Activated CD4-positive, alpha-beta T cell treated with anti-CD3 and anti-CD28 coated beads, Interleukin-2, amount 50 U/mL, for 24 hours (primary cell): ENCODE results near the gene SESTD1.
"Not testable (repeated sequence)": the region's sequence is repeated elsewhere in the genome, so short reads cannot be mapped to it uniquely, and the experiment has no call there.

Source experiments
- DNase-seq, 2 donors: peaks; one replicate each; pipeline ENCODE4 v3.0.0-alpha.2; 2020; ENCODE audit warnings: low read depth in 1 of 2, low spot score in 1 of 2

Gene SESTD1

DNA sequence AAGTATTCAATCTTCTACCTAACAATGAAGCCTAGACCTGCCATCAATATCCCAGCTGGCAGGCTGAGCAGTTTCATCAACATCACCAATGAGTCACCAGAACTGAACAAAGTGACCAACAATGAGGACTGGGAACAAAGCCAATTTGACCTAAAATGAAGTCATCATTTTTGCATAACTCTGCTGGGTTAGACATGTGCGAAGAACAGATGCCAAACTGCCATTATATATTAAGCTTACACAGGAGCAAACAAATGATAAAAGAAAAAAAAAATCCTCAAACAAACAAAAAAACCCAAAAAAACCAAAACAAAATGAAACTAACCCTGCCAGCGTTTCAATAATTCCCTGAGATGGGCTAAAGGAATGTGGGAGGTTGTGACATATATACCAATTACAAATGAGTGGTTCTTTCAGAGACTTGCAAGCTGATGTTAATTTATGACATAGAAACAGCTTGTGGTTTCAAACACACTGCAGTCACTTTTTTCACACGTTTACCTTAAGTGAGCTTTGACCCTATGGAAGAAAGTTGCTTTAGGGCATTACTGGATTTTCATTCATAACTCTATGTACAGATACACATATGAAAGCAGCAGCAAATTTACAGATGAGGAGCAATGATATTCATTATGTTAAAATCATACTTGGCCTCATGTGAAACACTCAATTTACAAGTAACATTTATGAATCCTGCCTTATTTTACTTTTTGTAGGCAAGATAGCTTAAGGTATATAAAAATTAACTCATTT, 157.8 kb downstream of the SESTD1 start:
- no peak for DNase-seq

DNA sequence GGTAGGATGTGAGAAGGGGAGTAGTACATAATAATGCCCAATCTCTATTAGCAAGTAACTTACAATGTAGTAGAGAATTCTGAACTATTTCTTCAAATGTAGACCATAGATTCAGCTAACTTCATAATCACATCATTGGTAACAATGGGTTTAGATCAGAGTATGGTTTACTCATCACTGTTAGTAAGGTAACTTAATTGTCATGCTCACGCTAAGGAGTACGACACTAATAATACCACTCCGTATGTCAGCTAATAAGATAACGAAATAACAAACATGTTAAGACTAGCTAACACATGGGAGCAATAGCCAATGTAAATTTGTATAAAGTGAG, 158.3 kb downstream of the SESTD1 start:
- no peak for DNase-seq

DNA sequence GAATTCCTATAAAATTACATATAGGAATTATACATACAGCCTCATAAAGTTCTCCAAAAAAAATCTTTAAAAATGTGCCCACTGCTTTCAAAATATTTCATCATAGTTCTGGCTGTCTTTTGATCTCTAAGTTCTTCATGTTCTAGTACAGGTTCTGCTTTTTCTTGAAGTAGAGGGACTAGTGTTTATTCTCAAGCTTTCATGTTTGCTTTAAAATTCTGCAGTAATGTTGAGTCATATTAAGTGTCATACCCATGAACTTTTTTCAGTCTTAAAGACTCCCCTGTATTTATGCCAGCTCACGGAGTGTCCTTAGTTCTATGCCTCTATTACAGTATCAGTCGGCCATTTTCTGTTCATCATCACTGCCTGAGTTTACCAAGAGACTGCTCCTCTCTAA, 159.9 kb downstream of the SESTD1 start:
- no peak for DNase-seq

DNA sequence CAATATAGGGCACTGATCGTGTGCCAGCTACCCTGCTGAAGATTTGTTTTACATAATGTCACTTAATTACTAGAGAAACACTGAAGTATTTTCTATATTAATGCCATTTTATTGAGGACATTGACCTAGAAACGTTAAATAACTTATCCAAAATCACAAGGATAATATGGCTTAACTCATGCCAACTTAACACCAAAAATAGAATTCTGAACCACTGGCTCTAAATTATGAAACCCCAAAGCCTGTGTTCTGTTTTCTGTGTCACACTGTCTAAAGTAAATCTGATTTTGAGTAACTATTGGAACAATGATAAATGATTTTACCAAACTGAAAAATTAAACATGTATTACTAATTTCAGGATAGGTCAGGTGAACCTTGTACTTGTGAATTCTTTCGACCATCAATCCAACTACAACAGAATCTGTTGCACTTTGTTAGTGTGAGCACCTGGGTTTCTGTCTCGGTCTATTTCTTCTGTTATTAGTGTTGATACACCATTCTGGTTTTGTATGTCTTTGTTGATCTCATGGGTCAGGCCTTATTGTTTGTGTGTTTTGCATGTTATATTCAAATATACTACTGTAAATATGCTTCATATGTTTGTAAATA, 166.4 kb downstream of the SESTD1 start:
- DNase-seq = no peak

DNA sequence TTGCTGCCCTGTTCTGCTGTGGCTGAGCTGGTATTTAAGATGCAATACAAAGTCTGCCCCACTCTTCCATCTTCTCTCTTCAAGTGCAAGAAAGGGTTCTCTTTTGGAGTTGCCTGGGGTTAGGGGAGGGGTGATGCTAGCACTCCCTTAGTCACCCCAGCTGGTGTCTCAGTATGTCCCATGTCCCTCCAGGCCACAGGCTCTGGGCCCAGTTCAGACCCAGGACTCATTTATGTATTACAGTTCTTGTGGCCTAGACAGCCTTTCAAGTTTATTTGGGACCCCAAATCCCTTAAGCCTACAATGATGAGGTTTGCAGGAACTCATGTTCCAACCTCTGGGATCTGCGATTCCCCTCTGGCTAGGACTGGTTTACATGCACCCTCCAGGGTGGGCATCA, 167.5 kb downstream of the SESTD1 start:
- no peak for DNase-seq

DNA sequence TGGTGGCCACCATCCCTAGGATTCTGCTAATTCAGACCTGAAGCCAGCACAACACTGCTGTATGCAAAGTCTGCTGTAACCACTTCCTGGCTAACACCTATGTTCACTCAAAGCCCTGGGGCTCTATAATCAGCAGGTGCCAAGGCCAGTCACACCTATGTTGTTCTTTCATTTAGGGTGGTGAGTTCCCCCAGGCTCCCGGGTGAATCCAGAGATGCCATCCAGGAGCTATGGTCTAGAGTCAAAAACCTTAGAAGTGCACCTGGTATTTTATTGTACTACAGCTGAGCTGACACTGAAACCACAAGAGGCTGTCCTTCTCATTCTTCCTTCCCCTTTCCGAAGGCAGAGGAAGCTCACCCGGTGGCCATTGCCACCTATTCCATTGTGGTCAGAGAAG, 168.5 kb downstream of the SESTD1 start:
- no peak for DNase-seq

DNA sequence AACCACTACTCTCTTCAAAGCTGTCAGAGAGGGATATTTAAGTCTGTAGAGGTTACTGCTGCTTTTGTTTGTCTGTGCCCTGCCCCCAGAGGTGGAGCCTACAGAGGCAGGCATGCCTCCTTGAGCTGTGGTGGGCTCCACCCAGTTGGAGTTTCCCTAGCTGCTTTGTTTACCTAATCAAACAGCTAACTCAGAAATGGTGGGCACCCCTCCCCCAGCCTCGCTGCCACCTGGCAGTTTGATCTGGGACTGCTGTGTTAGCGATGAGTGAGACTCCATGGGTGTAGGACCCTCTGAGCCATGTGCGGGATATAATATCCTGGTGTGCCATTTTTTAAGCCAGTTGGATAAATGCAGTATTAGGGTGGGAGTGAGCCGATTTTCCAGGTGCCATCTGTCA, 171.7 kb downstream of the SESTD1 start:
- not testable (repeated sequence) for DNase-seq

DNA sequence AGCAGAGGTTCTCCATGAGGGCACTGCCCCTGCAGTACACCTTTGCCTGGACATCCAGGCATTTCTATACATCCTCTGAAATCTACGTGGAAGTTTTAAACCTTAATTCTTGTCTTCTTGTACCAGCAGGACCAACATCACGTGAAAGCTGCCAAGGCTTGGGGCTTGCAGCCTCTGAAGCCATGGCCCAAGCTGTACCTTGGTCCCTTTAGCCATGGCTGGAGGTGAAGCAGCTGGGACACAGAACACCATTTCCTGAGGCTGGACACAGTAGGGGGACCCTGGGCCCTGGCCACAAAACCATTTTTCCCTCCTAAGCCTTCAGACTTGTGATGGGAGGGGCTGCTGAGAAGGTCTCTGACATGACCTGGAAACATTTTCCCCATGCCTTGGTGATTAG, 181.9 kb downstream of the SESTD1 start:
- DNase-seq = no peak

DNA sequence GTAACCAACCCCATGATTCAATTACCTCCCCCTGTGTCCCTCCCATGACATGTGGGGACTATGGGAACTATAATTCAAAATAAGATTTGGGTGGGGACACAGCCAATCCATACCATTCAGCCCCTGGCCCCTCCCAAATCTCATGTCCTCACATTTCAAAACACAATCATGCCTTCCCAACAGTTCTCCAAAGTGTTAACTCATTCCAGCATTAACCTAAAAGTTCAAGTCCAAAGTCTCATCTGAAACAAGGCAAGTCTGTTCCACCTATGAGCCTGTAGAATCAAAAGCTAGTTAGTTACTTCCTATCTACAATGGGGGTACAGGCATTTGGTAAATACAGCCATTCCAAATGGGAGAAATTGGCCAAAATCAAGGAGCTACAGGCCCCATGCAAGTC, 182.7 kb downstream of the SESTD1 start:
- DNase-seq = no peak

DNA sequence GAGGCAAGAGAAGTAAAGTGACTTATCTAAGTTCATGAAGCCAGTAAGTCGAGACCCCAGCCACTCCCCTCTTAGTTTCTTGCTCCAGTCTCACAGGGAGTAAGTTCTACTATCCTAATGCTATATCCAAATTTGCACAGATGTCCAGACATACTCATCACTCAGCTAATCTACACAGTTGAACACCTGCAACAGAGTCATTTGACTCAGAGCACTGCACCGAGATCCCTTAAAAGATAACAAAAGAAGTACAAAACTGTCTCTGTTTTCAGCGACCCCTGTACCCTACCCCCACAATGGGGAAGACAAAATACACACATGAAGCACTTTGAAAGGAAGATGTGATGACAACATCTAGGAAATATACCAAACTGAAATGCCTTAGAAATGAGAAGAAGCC, 192.1 kb downstream of the SESTD1 start:
- no peak for DNase-seq

DNA sequence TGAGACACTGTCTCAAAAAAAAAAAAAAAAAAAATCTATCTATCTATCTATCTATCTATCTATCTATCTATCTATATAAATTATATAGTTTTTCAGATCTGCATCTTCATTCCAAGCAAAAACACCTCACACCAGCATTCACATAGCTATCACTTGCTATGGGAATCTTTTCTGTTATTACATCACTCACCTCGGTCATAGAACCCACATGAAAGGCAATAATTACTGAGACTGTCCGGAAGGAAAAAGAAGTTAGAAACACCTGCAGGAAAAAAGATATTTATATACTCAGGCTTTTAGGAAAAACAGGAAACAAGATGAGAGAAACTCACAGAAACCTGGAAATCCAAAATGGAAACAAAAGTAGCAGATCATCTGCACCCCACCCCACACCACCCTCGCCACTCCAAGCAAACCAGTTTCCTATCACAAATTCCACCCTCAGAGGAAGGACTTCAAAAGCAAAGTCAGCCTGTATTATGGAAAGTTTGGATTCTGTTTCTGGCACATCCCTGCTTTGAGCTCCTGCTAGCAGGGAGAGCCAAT, 192.7 kb downstream of the SESTD1 start:
- no peak for DNase-seq

DNA sequence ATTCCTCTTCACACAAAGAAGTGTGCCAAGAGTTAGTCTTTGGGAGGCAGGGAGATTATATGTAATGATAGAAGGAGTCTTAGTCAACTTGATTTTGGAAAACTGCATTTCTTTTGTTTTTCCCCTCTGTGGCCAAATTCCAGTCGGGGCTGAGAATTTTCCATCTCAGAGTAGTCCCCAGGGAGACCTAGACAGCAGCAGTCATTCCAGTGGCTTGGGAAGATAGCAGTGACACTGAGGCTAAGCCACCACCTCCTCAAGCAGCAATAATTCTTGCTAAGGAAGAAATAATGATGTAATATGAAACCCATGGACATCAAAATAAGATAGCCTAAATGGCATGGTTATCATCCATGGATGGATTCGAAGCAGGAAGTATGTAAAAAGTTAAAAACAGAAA, 193.7 kb downstream of the SESTD1 start:
- no peak for DNase-seq

DNA sequence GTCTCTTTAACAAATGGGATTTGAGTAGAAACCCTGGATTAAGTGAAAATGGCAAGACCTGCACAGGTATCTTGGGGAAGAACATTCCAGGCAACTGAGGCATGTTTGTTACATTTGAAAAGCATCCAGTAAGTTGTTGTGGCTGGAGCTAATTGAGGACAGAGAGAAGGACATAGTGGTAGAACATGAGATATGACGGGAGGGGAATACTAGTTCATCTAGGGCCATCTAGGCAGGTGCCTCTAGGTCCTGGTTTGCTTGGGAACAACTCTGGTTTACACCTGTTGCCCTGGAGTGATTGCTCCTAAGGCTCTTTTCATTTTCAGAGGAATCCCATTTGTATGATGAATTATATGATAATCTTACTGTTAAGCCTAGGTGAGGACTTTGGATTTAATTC, 194.9 kb downstream of the SESTD1 start:
- DNase-seq = no peak

DNA sequence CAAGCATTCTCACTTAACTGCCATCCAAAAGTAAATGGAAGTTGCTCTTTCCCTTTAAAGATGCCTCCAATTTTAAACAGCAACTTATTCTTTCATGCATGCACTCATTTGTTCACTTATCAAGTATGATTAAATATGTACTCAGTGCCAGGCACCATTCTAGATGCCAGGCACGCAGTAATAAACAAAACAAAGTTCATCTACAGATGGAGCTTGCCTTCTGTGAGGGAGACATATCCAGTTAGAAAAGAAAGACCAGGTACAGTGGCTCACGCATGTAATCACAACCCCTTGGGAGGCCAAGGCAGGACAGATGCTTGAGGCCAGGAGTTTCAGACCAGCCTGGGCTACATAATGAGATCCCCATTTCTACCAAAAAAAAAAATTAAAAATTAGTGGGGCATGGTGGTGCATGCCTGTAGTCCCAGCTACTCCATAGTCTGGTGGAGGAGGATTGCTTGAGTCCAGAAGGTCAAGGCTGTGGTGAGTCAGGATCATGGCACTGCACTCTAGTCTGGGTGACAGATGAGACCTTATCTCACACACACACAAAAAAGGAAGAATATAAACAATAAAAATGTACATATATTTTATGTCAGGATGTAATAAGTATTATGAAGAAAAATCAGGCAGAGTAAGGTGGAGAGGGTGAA, 195.5 kb downstream of the SESTD1 start:
- no peak for DNase-seq

DNA sequence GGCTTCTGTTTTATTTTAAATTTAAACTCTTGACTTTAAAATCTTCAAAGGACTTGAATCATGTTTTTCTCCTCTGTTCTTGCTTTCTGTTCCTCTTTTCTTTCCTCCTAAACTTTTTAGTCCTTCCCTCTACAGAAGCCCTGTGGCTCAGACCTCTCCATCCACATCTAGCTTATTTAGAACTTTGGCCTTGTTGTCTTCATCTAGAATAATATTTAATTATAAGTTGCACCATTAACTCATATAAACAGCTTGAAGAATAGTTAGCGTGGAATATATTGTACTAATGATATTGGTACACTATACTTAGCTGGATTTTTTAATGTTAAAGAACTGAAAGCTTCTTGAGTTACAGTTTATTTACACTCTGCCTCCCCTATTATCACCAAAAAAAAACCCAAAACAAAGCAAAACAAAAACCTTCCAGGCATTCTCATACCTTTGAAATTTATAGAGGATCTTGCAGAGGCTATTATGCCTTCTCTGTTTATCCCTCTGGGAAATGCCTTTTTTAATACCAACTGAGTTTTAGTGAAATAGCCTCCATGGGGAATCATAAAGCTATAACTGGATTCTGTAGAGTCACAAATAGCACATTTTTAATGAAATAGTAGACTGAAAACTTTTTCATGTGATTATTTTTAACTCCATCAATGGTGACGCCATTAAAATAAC, 205.5 kb downstream of the SESTD1 start:
- no peak for DNase-seq

DNA sequence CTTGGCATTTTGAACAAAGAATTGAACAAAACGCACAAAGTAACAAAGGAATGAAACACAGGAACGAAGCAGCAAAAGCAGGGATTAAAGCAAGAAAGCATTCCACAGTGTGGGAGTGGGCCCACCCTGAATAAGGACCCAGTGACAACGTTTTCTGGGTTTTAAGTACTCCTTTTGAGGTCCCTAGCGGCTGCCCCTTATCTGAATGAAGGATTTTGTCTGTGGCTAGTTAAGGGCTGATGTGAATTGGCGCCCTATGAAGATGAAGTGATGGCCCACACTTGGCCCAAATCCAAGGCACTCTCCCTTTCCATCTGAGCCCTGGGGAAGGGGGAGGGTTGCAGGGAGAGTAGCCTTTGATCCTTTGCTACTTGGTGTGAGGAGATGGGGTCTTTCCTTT, 206.9 kb downstream of the SESTD1 start:
- DNase-seq = no peak

DNA sequence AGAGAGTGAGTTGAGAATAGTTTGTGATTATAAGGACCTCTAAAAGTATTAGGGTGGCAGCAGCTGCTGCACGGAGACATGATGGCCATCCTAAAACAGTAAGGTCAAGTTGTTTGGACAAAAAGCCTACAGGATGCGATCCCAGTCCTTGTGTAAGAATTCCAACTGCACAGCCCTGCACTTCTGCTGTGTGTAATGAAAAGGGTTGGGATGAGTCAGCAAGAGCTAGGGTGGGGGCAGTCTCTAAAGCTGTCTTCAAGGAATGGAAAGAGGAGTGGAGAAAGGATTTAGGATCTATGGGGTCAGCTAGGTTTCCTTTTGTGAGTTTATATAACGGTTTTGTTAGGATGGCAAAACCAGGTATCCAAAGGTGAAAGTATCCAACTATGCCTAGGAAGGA, 211.1 kb downstream of the SESTD1 start:
- not testable (repeated sequence) for DNase-seq
